Measurements from ENCODE around the gene TCL1A.
"Not testable (repeated sequence)": the region's sequence is repeated elsewhere in the genome, so short reads cannot be mapped to it uniquely, and the experiment has no call there.

The TCL1A gene

DNA sequence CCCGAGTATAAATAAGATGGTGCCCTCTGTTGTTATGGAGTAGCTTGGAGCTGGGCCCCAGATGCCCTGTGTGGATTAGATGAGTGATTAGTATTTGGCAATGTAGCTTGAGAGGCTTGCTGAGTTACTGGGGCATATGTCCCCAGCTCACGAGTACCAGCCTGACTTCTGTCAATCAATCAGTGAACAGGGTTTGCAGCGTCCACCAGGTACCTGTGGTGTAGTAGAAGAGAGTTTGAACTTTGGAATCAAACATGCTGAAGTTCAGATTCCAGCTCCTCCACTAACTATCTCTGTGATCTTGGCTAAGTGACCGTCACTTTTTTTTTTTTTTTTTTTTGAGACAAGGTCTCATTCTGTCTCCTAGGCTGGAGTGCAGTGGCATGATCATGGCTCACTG is 39.3 kb downstream of the TCL1A start:
- TF ChIP-seq, protein P1, sequence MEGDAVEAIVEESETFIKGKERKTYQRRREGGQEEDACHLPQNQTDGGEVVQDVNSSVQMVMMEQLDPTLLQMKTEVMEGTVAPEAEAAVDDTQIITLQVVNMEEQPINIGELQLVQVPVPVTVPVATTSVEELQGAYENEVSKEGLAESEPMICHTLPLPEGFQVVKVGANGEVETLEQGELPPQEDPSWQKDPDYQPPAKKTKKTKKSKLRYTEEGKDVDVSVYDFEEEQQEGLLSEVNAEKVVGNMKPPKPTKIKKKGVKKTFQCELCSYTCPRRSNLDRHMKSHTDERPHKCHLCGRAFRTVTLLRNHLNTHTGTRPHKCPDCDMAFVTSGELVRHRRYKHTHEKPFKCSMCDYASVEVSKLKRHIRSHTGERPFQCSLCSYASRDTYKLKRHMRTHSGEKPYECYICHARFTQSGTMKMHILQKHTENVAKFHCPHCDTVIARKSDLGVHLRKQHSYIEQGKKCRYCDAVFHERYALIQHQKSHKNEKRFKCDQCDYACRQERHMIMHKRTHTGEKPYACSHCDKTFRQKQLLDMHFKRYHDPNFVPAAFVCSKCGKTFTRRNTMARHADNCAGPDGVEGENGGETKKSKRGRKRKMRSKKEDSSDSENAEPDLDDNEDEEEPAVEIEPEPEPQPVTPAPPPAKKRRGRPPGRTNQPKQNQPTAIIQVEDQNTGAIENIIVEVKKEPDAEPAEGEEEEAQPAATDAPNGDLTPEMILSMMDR (IDR thresholded peaks at IDR 0.05; ENCODE audit: low read depth, low read length) = no peak
- in situ Hi-C loops (cut with HindIII; ENCODE audit: low sequenced_read_pairs) = no loop called here
- H3K4me3 ChIP-seq (ENCODE audit: low read depth, low read length) = no peak overlapping the region
- DNase-seq (ENCODE audit: low read depth, low spot score) = no peak

- TF ChIP-seq, protein P1 (IDR thresholded peaks at IDR 0.05; ENCODE audit: low read depth, low read length) = no peak
- in situ Hi-C loops (cut with HindIII; ENCODE audit: low sequenced_read_pairs) = no loop called here
- no peak overlapping the region for H3K4me3 ChIP-seq (ENCODE audit: low read depth, low read length)
- DNase-seq (ENCODE audit: low read depth, low spot score) = no peak
These were observed 45.6 kb downstream of the TCL1A start for GRCh38 chr14:95668235-95668772.

GRCh38 chr14:95667249-95667693 is 46.7 kb downstream of the TCL1A start:
- in situ Hi-C loops (cut with HindIII; ENCODE audit: low sequenced_read_pairs) = no loop called here
- no peak overlapping the region for H3K4me3 ChIP-seq (ENCODE audit: low read depth, low read length)
- TF ChIP-seq, protein P1 (IDR thresholded peaks at IDR 0.05; ENCODE audit: low read depth, low read length) = no peak
- DNase-seq (ENCODE audit: low read depth, low spot score) = no peak

GRCh38 chr14:95666450-95666849 is 47.5 kb downstream of the TCL1A start:
- H3K4me3 ChIP-seq (ENCODE audit: low read depth, low read length) = no peak overlapping the region
- DNase-seq (ENCODE audit: low read depth, low spot score) = no peak
- in situ Hi-C loops (cut with HindIII; ENCODE audit: low sequenced_read_pairs) = no loop called here
- TF ChIP-seq, protein P1 (IDR thresholded peaks at IDR 0.05; ENCODE audit: low read depth, low read length) = no peak

DNA sequence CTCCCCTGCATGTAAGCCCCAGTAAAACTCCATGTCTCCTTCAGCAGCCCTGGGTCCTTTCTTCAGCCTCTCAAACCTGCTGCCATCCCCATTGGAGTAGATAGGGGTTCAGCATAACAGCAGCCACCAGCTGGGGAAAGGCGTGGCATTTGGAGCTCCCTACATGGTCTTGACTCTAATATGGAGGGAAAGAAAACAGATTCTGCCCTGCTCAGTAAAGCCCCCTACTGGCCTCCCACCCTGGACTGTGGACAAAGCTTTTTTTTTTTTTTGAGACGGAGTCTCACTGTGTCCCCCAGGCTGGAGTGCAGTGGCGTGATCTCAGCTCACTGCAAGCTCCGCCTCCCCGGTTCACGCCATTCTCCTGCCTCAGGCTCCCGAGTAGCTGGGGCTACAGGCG is 48.4 kb downstream of the TCL1A start:
- H3K4me3 ChIP-seq (ENCODE audit: low read depth, low read length); DNase-seq (ENCODE audit: low read depth, low spot score); in situ Hi-C loops (cut with HindIII; ENCODE audit: low sequenced_read_pairs): not testable (repeated sequence)

- in situ Hi-C loops (cut with HindIII; ENCODE audit: low sequenced_read_pairs) = no loop called here
- no peak for DNase-seq (ENCODE audit: low read depth, low spot score)
- TF ChIP-seq, protein P1 (IDR thresholded peaks at IDR 0.05; ENCODE audit: low read depth, low read length) = no peak
- no peak overlapping the region for H3K4me3 ChIP-seq (ENCODE audit: low read depth, low read length)
These were observed 49.4 kb downstream of the TCL1A start for GRCh38 chr14:95664546-95664945.

- H3K4me3 ChIP-seq (ENCODE audit: low read depth, low read length) = no peak overlapping the region
- no peak for DNase-seq (ENCODE audit: low read depth, low spot score)
- TF ChIP-seq, protein P1 (IDR thresholded peaks at IDR 0.05; ENCODE audit: low read depth, low read length) = no peak
- in situ Hi-C loops (cut with HindIII; ENCODE audit: low sequenced_read_pairs) = no loop called here
These were observed 49.9 kb downstream of the TCL1A start for GRCh38 chr14:95664066-95664465.
